Activated naive CD4-positive, alpha-beta T cell treated with anti-CD3 and anti-CD28 coated beads, Interleukin-2, amount 50 U/mL, for 16 hours (primary cell): ENCODE results near the gene PARM1.
"Not testable (repeated sequence)": the region's sequence is repeated elsewhere in the genome, so short reads cannot be mapped to it uniquely, and the experiment has no call there.

Experiments
- DNase-seq: peaks from one replicate; pipeline ENCODE4 v3.0.0-alpha.2; 2020

Gene PARM1

GRCh38 chr4:74944354-74944793, 11.5 kb downstream of the PARM1 start:
- no peak for DNase-seq

DNA sequence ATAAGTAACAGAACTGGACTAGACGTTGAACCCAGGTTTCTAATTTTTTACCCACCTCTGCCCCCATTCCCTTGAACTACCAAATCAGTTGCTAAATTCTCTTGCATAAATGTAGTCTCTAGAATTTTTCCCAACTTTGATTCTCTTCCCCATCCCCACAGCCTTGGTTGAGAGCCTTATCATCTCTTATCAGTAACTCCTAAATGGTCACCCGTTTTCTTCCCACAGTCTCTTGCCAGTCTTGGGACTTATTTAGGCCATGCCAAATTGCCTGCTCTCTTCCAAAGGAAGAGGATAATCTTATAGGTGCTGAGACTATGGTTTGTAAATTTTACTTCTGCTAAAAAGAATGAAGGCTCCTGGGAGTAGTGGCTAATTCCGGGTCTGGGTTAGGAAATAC, 13.3 kb downstream of the PARM1 start:
- no peak for DNase-seq

DNA sequence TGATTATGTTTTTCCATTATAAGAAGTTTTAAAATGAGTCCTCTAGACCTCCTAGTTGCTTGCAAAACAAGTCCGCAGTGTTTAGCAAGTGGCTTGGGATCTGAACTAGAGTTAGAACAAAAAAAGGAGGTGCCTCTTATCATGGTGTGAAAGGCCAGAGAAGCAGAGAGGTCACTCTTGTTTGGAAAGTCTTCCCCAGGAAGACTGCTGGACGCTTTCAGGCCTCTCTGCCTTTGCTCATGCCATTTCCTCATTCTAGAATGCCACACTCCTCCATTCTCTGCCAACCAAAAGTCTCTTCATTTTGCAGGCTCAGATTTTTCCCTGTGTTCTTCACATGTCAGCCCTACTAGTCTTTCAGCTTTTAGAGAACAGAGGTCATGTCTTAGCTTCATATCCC, 14.9 kb downstream of the PARM1 start:
- DNase-seq, result no peak

DNA sequence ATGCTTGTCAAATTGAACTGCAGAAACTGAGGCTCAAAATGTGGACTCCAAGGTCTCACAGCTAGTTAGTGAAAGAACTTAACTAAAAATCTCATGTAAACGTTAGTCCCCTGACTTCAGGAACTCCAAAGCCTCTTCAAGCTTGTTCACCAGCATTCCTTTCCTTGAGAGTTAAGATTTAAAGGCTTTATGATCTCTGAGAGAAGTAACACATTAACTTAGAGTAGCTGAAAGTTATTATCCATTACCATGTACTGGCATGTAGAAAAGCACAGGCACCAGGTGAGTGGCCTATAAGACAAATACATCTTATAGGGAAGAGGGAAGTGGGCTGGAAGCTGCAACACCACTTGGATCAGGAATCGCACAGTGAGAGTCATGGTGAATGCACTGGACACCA, 15.3 kb downstream of the PARM1 start:
- no peak for DNase-seq

DNA sequence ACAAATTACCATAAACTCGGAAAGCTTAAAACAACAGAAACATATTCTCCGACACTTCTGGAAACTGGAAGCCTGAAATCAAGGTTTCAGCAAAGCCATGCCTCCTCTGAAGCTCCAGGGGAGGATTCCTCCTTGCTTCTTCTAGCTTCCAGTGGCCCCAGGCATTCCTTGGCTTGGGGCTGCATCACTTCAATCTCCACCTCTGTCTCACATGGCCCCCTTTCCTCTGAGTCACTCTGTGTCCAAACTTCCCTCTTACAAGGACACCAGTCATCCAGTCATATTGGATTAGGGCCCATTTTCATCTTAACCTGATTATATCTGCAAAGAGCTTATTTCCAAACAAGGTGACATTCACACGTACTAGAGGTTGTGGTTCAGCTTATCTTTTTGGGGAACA, 17.3 kb downstream of the PARM1 start:
- DNase-seq, result no peak

- no peak for DNase-seq
These were observed 18.0 kb downstream of the PARM1 start for GRCh38 chr4:74950882-74951281.

GRCh38 chr4:74953647-74954046, 20.7 kb downstream of the PARM1 start:
- no peak for DNase-seq

DNA sequence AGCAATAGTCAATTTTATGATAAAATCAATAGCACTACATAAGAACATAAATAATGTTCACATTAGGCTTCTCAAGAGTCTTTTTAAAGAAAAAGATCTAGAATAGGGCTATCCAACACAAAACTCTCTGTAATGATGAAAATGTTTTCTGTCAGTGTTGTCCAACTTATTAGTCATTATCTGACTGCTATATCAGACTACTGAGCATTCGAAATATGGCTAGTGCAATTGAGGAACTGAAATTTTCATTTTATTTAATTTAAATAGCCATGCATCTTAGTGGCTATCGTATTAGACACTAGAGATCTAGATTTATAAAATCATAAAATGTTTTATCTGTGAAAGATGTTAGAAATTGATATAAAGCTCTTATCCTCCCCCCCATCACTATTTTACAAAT, 26.0 kb downstream of the PARM1 start:
- no peak for DNase-seq

- DNase-seq, result no peak
These were observed 28.3 kb downstream of the PARM1 start for GRCh38 chr4:74961230-74961629.

- DNase-seq, result no peak
These were observed 29.7 kb downstream of the PARM1 start for GRCh38 chr4:74962584-74962983.

DNA sequence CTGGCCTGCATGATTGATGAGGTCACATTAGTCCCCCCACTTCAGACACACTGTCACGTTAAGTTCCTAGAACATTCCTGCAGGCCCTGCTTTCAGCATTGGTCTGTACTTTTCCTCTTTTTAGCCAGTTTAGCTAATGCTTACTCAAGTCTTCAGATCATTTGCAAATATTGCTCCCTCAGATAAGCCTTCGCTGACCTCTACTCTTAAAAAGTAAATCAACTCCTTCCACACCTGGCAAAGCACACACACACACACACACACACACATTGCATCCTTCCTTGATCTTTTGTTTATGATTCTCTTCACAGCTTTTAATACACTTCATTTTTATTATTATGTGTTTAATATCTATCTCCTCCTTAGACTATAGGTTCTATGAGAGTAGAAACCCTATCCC, 31.4 kb downstream of the PARM1 start:
- no peak for DNase-seq

- DNase-seq, result no peak
These were observed 34.4 kb downstream of the PARM1 start for GRCh38 chr4:74967324-74967723.

DNA sequence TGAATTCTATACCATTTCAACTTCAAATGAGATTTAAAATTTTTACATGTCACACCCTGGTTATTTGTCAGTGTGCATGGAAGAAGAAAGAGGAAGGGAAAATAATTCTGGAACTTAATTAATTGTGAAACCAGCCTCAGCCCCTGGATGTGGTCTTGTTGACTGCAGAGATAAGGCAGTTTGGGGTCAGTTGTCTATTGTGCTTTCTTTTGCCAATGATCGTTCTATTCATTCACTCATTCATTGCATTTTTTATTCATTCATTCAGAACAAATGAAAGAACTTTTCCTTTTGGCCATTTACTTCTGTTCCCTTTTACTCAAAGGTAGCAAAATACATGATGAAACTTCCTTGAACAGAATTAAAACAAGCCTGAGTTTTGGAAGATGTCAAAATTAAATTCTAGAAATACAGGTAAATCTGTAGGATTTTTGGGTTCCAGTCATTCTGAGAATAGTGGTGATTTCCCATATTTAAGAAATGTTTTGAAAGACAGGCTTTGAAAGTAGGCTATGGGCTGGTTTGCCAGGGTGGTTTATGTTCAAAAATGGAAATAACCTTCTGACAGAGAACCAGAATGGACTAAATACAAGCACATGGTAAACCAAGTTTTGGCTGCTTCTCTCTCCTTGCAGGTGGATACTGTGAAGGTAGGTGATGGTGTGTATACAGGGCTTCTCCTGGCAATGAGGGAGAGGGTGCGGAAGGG, 35.7 kb downstream of the PARM1 start:
- no peak for DNase-seq

GRCh38 chr4:74969507-74970474, 36.9 kb downstream of the PARM1 start:
- DNase-seq, result no peak

- no peak for DNase-seq
These were observed 37.7 kb downstream of the PARM1 start for GRCh38 chr4:74970577-74970976.

- no peak for DNase-seq
These were observed 38.9 kb downstream of the PARM1 start for GRCh38 chr4:74971862-74972261.

DNA sequence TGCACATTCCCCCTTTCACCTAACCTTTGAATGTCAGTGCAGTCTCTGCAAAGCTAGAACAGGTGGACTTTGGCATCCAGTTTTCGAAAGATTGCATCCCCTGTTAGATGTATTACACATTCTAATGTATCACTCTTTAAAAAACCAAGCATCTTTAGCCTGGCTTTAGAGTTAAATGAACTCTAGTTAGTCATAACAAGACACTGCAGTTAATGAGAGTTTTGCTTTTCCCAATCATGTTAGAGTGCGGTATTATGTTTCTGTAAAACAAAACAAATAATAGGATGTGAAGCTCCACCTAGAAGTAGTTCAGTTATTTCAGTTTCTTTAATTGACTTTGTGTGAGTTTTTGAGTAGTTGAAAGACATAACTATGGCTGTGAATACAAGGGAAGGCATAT, 42.2 kb downstream of the PARM1 start:
- no peak for DNase-seq

DNA sequence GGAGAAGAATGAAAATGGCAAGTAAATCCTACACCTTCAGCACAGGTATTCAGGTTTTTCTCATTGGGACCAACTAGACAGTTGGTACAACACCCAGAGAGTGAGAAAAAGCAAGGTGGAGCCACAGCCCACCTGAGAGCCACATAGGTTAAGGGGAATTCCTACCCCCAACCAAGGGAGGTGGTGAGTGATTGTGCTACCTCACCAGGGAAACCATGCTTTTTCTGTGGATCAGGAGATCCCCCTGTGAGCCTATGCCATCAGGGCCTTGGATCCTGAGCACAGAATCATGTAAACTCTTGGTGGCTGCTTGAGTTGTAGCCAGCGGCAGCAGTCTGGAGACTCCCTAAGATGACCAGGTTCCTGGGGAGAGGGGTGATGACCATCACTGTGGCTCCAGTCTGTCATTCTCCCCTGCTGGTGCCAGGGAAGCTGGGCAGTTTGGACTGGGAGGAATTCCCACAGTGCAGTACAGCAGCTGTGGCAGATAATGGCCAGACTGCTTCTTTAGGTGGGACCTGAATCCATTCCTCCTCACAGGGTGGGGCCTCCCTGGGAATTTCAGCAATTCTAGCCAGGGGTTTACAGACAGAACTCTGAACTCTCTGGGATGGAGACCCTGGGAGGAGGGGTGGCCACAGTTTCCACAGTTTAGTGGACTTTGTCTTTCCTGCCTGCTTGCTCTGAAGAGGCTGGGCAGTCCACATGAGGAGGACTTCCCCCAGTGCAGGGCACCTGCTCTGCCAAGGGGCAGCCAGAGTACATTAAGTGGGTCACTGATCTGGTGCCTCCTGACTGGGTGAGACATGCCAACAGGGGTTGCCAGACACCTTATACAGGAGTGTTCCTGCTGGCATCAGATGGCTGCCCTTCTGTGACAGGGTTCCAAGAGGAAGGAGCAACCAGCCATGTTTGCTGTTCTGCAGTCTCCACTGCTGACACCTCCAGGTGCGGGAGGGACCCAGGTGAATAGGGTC, 43.2 kb downstream of the PARM1 start:
- DNase-seq, result no peak

DNA sequence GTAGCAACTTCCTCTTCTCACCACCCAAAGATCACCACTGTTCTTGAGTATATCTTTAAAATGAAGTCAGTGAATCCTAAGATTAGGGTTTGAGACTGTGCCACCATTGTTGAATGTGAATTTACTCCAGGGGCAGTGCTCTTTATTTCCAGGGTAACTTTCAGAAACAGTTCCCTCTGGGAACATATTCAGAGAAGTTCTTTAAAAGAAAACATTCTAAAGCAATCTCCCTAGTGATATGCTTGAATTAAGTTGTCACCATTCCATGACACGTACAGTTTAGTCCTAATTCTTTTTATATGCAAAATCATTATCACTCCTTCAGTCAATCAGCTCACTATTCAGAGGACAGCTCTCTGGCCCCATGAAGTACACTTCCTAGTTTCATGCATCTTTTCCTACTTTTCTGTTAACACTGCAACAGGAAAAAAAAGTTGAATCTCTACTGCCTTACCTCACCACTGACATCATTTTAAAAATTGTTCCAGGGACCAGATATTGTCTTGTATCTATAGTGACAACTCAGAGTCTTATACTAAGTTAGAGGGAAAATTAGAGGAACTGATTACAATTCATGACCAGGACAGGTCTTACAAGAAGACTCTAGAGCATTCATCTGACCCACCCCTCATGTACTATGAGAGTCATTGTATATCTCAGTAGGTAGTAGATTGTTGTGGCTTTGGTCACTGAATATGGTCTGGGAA, 49.8 kb downstream of the PARM1 start:
- DNase-seq, result no peak

- DNase-seq, result no peak
These were observed 50.3 kb downstream of the PARM1 start for GRCh38 chr4:74983253-74983635.

GRCh38 chr4:74990276-74990875, 57.5 kb downstream of the PARM1 start:
- DNase-seq, result no peak

DNA sequence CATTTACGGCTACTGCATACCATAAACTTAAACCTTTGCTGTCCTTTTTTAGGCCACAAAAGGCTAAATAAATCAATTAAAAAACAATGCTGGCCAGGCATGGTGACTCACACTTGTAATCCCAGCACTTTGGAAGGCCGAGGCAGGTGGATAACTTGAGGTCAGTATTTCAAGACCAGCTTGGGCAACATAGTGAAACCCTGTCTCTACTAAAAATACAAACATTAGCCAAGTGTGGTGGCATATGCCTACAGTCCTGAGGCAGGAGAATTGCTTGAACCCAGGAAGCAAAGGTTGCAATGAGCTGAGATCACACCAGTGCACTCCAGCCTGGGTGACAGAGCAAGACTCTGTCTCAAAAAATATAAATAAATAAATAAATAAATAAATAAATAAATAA, 61.5 kb downstream of the PARM1 start:
- DNase-seq, result not testable (repeated sequence)
